ENCODE results near the gene DYNLT1. TPM values are rescaled to one million over a fixed set of nuclear protein-coding genes. Genes with fewer than 3 reads are reported as not detected.

The DYNLT1 gene
- total and polyA plus RNA-seq, 10 of the 15 experiments (the other 5 are each of a cell fraction or from before 2014, with no cell fraction given), result 33.6 to 298 (median 89.2) TPM

DNA sequence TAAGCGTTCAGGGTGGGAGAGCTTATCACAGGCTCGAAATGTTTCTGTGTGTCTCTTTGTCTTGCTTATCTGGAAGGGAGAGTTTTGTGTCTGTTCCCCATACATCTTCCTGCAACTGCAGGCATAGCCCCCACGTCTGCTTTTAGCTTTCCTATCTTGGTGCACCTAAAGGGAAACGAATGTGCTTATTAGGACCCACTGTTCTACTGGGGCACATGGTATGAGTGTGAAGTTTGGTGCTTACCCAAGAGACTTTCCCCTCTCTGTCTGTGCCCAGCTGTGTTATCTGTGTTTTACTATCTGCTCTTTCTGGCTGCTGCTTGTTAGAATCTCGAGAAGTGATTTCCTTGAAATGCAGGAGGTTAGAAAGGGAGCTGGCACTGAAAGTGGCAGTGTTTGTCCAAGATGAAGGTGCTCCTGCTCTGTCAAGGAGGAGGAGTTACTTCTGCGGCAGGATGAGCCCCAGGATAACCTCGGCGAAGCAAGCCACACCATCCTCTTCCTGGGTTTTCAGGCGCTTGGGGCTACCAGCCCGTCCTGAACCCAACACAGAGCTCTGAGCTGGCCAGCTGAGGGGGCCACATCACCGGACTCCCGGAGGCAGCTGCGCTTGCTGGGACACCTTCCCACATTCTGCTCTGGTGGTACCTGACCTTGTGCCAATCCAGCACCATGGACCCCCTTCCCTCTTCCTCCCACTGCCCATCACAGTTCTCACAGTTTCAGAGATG is 23.4 kb downstream of the DYNLT1 start:
- no TSS peak for BruUV-seq (replicated peaks)
- ChIA-PET SMC1A (ENCODE audit: uncharacterized antibody, unreplicated experiment) (interaction anchor here (0.6 to 1.9 kb wide), 5 partner anchors 16 to 86 kb away, joined by 3 to 5 read pairs (median 3); partner anchors contain the start of gene DYNLT1), POLR2A (no interaction called here), CTCF (interaction anchor here (1.5 to 4.4 kb wide), 2 partner anchors 70 to 407 kb away, joined by 4 to 15 read pairs; no protein-coding TSS in a partner anchor), RAD21 (ENCODE audit: unreplicated experiment) (interaction anchor here (1.2 kb wide), 1 partner anchor 70 kb away, joined by 3 read pairs; no protein-coding TSS in a partner anchor)
- no peak for DNase-seq (ENCODE audit: low read depth, low spot score)
- no peaks in the 10 kb centered on the region for H4K20me1 ChIP-seq (ENCODE audit: control insufficient read depth, insufficient read depth)
- H3K27me3 ChIP-seq (replicated peaks in 1 of 2; ENCODE audit: control insufficient read depth in 2 of 2, insufficient read depth in 2 of 2, low read length in 1 of 2), result no peaks in the 10 kb centered on the region
- peaks cover 0 to 18% of the 10 kb centered on the region in 2 experiments; a peak in 2 of 4 replicates for H3K36me3 ChIP-seq (ENCODE audit: control insufficient read depth in 2 of 2, insufficient read depth in 2 of 2, low read length in 1 of 2)
- H2AFZ ChIP-seq (ENCODE audit: control insufficient read depth, low read depth, low read length), result no peak overlapping the region
- no peak overlapping the region for H3K4me3 ChIP-seq
- H3K79me2 ChIP-seq (ENCODE audit: control insufficient read depth, insufficient read depth, low read length), result no peaks in the 10 kb centered on the region
- H3K9ac ChIP-seq (ENCODE audit: control insufficient read depth, insufficient read depth, low read length), result no peak overlapping the region
- no peak for ATAC-seq
- intact Hi-C loops (cut with micrococcal nuclease; ENCODE audit: unreplicated experiment) (no loop called here), in situ Hi-C loops (cut with MboI) (no loop called here)
- no peak for FAIRE-seq
- no peak overlapping the region for H3K27ac ChIP-seq (ENCODE audit: control insufficient read depth, insufficient read depth)
- H3K9me3 ChIP-seq (replicated peaks; ENCODE audit: control insufficient read depth, insufficient read depth, low read length), result no peaks in the 10 kb centered on the region
- 92% methylated on average over 12 of the region's 13 CpGs for WGBS (ENCODE audit: insufficient coverage, insufficient replicate concordance, low lambda C conversion rate, missing lambda C conversion rate)
- no peak overlapping the region for H3K4me2 ChIP-seq (ENCODE audit: control insufficient read depth, insufficient read depth)
- TF ChIP-seq RBBP5 (conservative IDR thresholded peaks at IDR 0.05) (no peak), CHD1 (IDR thresholded peaks at IDR 0.05; ENCODE audit: low read depth, low read length) (no peak), YBX1 (IDR thresholded peaks at IDR 0.05) (no peak), BMI1 (IDR thresholded peaks at IDR 0.05; ENCODE audit: borderline replicate concordance) (no peak), MYC (IDR thresholded peaks at IDR 0.05; ENCODE audit: insufficient read depth, insufficient read length, insufficient replicate concordance, low read length, severe bottlenecking) (no peak), LARP7 (IDR thresholded peaks at IDR 0.05) (no peak), FOXM1 (IDR thresholded peaks at IDR 0.05; ENCODE audit: low read depth, low read length) (no peak), HDAC2 (IDR thresholded peaks at IDR 0.05) (no peak)
- TF ChIP-seq, protein P1, sequence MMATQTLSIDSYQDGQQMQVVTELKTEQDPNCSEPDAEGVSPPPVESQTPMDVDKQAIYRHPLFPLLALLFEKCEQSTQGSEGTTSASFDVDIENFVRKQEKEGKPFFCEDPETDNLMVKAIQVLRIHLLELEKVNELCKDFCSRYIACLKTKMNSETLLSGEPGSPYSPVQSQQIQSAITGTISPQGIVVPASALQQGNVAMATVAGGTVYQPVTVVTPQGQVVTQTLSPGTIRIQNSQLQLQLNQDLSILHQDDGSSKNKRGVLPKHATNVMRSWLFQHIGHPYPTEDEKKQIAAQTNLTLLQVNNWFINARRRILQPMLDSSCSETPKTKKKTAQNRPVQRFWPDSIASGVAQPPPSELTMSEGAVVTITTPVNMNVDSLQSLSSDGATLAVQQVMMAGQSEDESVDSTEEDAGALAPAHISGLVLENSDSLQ (IDR thresholded peaks at IDR 0.05), result no peak
- TF ChIP-seq, protein P2, sequence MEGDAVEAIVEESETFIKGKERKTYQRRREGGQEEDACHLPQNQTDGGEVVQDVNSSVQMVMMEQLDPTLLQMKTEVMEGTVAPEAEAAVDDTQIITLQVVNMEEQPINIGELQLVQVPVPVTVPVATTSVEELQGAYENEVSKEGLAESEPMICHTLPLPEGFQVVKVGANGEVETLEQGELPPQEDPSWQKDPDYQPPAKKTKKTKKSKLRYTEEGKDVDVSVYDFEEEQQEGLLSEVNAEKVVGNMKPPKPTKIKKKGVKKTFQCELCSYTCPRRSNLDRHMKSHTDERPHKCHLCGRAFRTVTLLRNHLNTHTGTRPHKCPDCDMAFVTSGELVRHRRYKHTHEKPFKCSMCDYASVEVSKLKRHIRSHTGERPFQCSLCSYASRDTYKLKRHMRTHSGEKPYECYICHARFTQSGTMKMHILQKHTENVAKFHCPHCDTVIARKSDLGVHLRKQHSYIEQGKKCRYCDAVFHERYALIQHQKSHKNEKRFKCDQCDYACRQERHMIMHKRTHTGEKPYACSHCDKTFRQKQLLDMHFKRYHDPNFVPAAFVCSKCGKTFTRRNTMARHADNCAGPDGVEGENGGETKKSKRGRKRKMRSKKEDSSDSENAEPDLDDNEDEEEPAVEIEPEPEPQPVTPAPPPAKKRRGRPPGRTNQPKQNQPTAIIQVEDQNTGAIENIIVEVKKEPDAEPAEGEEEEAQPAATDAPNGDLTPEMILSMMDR (IDR thresholded peaks at IDR 0.05 in 2 of 3, conservative IDR thresholded peaks at IDR 0.05 in 1 of 3; ENCODE audit: control insufficient read depth in 2 of 3, extremely low read depth in 1 of 3, insufficient read depth in 1 of 3, low read depth in 3 of 3, low read length in 3 of 3), result no peak
- H3K4me1 ChIP-seq (ENCODE audit: control insufficient read depth, insufficient read depth, low read length), result no peaks in the 10 kb centered on the region; the same call in 1 of the 2 replicates

Measured in GM12878 (cell line).